CD1c-positive myeloid dendritic cell (primary cell): ENCODE data around the gene NT5C2.

Experiments
- DNase-seq: peaks from one replicate; pipeline ENCODE4 v3.0.0-alpha.2; 2016; ENCODE audit errors: extremely low spot score

Gene NT5C2

GRCh38 chr10:103123282-103124024 lies 69.6 kb downstream of the NT5C2 start:
- DNase-seq = no peak

- DNase-seq = no peak
Observed at GRCh38 chr10:103120977-103121735, 71.9 kb downstream of the NT5C2 start.

- no peak for DNase-seq
Observed at GRCh38 chr10:103120546-103120945, 72.5 kb downstream of the NT5C2 start.

GRCh38 chr10:103117247-103117646 lies 75.8 kb downstream of the NT5C2 start:
- no peak for DNase-seq

- no peak for DNase-seq
Observed at GRCh38 chr10:103114876-103115275, 78.2 kb downstream of the NT5C2 start.

GRCh38 chr10:103111918-103112877 lies 80.9 kb downstream of the NT5C2 start:
- DNase-seq = no peak

GRCh38 chr10:103111031-103111917 lies 81.8 kb downstream of the NT5C2 start:
- no peak for DNase-seq

GRCh38 chr10:103110407-103110806 lies 82.7 kb downstream of the NT5C2 start:
- DNase-seq = no peak

GRCh38 chr10:103109821-103110220 lies 83.3 kb downstream of the NT5C2 start:
- DNase-seq = peak; percentile 40

GRCh38 chr10:103106539-103106938 lies 86.5 kb downstream of the NT5C2 start:
- no peak for DNase-seq

- no peak for DNase-seq
Observed at GRCh38 chr10:103105462-103105861, 87.6 kb downstream of the NT5C2 start.

- no peak for DNase-seq
Observed at GRCh38 chr10:103104721-103105120, 88.4 kb downstream of the NT5C2 start.

- no peak for DNase-seq
Observed at GRCh38 chr10:103103989-103104388, 89.1 kb downstream of the NT5C2 start.

- no peak for DNase-seq
Observed at GRCh38 chr10:103102195-103102594, 90.9 kb downstream of the NT5C2 start.

- DNase-seq = no peak
Observed at GRCh38 chr10:103100620-103101019, 92.5 kb downstream of the NT5C2 start.

GRCh38 chr10:103098240-103098639 lies 94.8 kb downstream of the NT5C2 start:
- no peak for DNase-seq

GRCh38 chr10:103096130-103096529 lies 96.9 kb downstream of the NT5C2 start:
- no peak for DNase-seq

GRCh38 chr10:103095005-103095404 lies 98.1 kb downstream of the NT5C2 start:
- no peak for DNase-seq

GRCh38 chr10:103090911-103091310 lies 102.2 kb downstream of the NT5C2 start:
- DNase-seq = no peak

GRCh38 chr10:103089493-103089892 lies 103.6 kb downstream of the NT5C2 start:
- DNase-seq = no peak

GRCh38 chr10:103086799-103087198 lies 106.3 kb downstream of the NT5C2 start:
- no peak for DNase-seq
